Measurements from ENCODE around the gene RARG.

DNA sequence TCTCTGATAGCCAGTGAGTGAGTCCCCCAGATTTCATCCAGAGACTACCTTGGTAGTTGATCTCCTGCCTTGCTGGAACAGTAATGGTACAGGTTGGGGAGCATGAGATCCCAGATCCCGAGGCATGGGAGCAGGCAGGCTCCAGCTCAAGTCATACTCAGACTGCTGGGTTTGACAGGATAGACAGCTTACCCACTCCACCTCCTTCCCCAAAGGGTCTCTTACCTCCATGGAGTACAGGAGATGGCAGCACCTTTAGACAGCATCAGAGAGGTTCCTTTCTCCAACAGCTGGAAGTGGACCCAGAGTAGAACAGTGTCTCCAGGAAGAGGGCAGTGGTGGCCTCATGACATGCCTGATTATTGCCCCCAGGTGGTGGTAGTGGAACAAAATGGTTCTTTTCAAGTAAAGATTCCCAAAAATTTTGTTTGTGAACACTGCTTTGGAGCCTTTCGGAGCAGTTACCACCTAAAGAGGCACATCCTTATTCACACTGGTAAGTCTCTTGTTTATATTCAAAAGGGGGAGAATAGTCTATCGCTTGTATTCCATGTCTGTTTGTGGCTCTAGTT, 46.3 kb downstream of the RARG start:
- TF ChIP-seq, protein P1, sequence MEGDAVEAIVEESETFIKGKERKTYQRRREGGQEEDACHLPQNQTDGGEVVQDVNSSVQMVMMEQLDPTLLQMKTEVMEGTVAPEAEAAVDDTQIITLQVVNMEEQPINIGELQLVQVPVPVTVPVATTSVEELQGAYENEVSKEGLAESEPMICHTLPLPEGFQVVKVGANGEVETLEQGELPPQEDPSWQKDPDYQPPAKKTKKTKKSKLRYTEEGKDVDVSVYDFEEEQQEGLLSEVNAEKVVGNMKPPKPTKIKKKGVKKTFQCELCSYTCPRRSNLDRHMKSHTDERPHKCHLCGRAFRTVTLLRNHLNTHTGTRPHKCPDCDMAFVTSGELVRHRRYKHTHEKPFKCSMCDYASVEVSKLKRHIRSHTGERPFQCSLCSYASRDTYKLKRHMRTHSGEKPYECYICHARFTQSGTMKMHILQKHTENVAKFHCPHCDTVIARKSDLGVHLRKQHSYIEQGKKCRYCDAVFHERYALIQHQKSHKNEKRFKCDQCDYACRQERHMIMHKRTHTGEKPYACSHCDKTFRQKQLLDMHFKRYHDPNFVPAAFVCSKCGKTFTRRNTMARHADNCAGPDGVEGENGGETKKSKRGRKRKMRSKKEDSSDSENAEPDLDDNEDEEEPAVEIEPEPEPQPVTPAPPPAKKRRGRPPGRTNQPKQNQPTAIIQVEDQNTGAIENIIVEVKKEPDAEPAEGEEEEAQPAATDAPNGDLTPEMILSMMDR (IDR thresholded peaks at IDR 0.05), result no peak
- TF ChIP-seq POLR2A (IDR thresholded peaks at IDR 0.05), result no peak
